NCI-H1417 (cell line): ENCODE data around the gene NUDT3.

ENCODE experiments used
- DNase-seq, 3 experiments: peaks; one replicate each; lab custom pipeline; 2025; lab: John Stamatoyannopoulos, UW

NUDT3 gene

GRCh38 chr6:34321821-34322220, 70.6 kb downstream of the NUDT3 start:
- DNase-seq = no peak

GRCh38 chr6:34319471-34319885, 73.0 kb downstream of the NUDT3 start:
- DNase-seq = no peak

GRCh38 chr6:34318499-34319470, 73.7 kb downstream of the NUDT3 start:
- no peak for DNase-seq

- no peak for DNase-seq
Observed at GRCh38 chr6:34317882-34318498, 74.5 kb downstream of the NUDT3 start.

GRCh38 chr6:34317172-34317477, 75.3 kb downstream of the NUDT3 start:
- no peak for DNase-seq

- no peak for DNase-seq
Observed at GRCh38 chr6:34316431-34317171, 75.9 kb downstream of the NUDT3 start.

GRCh38 chr6:34315780-34316179, 76.7 kb downstream of the NUDT3 start:
- no peak for DNase-seq

- DNase-seq = no peak
Observed at GRCh38 chr6:34315256-34315655, 77.2 kb downstream of the NUDT3 start.

GRCh38 chr6:34312259-34312658, 80.2 kb downstream of the NUDT3 start:
- no peak for DNase-seq

GRCh38 chr6:34310817-34311216, 81.7 kb downstream of the NUDT3 start:
- no peak for DNase-seq

GRCh38 chr6:34308483-34308882, 84.0 kb downstream of the NUDT3 start:
- no peak for DNase-seq

GRCh38 chr6:34305982-34306708, 86.3 kb downstream of the NUDT3 start:
- peak in 1 of 3 experiments; percentile 4 for DNase-seq

GRCh38 chr6:34305497-34305896, 87.0 kb downstream of the NUDT3 start:
- no peak for DNase-seq

- no peak for DNase-seq
Observed at GRCh38 chr6:34304164-34304563, 88.3 kb downstream of the NUDT3 start.

- DNase-seq = no peak
Observed at GRCh38 chr6:34302929-34303328, 89.5 kb downstream of the NUDT3 start.

- no peak for DNase-seq
Observed at GRCh38 chr6:34301408-34301807, 91.1 kb downstream of the NUDT3 start.

GRCh38 chr6:34300332-34300751, 92.1 kb downstream of the NUDT3 start:
- no peak for DNase-seq

- DNase-seq = no peak
Observed at GRCh38 chr6:34298941-34299340, 93.5 kb downstream of the NUDT3 start.

GRCh38 chr6:34295721-34296120, 96.7 kb downstream of the NUDT3 start:
- DNase-seq = no peak

- DNase-seq = no peak
Observed at GRCh38 chr6:34292954-34293353, 99.5 kb downstream of the NUDT3 start.

- DNase-seq = no peak
Observed at GRCh38 chr6:34289137-34289536, 103.3 kb downstream of the NUDT3 start.

- DNase-seq = no peak
Observed at GRCh38 chr6:34288581-34288980, 103.9 kb downstream of the NUDT3 start.
